ENCODE data around the gene NEGR1. TPM values are rescaled to one million over a fixed set of nuclear protein-coding genes. Genes with fewer than 3 reads are reported as not detected.

The NEGR1 gene
- total RNA-seq, 1 experiment from 2014 or later: 8.2 TPM

DNA sequence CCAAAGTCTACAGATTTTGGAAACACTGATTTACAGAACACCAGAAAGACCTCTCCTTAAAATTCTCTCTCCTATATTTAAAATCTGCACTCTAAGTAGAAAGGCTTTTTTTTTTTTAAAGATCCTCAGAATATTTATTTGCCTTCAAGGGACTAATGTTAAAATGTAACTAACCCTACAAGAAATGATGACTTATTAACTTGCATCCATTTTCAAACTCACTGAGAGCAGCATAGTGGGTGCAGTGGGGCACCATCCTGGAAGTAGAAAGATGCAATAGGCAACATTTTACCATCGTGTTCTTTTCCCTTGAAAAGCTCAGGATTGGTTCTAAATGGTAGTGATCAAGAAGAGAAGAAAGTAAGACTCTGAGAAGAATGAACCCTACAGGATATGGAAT lies 498.1 kb downstream of the NEGR1 start:
- DNase-seq (ENCODE audit: low read depth): no peak

DNA sequence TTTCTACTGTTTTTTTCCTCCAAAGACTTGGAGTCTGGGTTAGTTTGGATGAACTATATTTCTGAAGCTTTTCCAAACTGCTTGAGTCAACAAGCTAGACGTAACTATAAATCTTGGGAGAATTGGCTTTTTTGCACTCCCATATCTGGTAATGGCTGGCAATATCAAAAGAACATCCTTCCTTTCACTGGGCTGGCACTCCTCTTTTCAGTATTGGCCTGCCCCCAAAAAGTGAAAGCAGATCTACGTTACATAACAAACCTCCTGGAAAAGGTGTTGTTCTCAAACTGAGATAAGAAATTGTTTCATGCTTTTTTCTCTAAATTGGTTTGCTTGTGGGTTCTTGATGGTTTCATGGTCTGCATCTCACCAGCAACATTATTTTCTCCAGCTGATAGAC lies 499.3 kb downstream of the NEGR1 start:
- DNase-seq (ENCODE audit: low read depth): no peak

DNA sequence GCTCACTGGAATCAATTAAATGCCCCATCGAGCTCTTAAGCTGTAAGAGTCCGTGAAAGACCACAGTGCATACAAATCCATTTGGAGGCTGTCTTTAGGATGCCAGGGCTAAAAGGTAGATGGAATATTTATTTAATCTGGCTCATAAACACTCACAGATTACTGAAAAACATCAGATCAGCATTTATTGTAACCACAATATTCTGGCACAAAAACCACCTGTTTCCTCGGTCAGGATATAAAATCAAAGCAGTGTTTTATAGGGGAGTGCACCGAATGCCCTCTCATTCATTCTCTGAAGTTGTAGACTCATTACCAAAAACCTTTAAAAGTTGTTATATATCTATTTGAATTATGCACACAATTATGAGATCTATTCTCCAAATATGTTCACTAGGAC lies 500.9 kb downstream of the NEGR1 start:
- no peak for DNase-seq (ENCODE audit: low read depth)

DNA sequence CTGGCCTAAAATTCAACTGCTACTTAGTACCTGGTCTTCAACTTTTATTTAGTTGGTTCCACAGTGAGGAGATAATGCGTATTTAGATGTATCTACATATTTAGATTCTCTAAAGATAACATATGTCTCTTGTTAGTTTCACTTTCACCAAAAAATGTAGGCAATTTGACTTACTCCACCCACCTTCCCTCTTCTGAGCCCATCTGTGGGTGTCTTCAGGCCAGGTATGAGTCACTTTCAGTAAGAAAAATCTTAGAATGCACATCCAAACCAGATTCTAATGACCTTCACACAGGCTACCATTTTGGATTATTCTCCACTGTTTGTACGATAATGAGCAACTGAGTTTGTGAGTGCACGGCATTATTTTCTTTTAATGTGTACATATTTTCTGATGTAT lies 501.7 kb downstream of the NEGR1 start:
- no peak for DNase-seq (ENCODE audit: low read depth)

DNA sequence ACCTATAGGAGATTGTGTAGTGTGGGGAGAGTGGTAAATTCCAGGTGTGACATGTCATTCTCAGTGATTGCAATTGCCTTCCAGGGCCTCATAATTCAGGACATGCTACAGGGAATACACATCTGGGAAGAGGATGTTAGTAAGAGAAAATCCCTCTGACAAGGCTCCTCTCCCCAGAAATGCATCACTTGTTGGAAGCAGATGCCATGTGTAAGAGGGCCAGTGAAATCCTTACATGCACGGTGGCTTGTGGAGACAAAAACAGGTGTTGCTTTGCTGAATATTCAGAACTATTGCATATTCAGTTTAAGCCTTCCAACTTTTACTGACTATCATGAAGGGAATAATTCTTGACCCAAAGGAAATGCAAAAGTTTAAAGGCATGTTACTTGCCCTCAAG lies 503.4 kb downstream of the NEGR1 start:
- no peak for DNase-seq (ENCODE audit: low read depth)

DNA sequence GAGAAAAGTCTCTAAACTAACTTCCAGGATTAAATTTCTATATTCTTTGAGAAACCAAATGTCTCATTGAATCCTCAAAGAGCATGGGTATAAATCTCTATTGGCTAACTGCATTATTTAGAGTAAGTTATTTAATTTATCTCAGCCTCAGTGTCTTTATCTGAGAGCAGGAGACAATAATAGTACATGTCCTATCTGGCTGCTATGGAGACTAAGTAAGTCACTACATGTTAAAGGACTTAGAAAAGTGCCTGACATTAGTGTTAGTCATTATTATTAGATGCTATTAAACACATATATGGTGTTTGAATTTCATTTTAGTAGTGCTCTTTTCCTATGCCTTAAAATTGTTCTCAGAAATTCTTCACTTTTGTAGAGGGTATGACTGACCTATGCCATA lies 505.2 kb downstream of the NEGR1 start:
- DNase-seq (ENCODE audit: low read depth): no peak

DNA sequence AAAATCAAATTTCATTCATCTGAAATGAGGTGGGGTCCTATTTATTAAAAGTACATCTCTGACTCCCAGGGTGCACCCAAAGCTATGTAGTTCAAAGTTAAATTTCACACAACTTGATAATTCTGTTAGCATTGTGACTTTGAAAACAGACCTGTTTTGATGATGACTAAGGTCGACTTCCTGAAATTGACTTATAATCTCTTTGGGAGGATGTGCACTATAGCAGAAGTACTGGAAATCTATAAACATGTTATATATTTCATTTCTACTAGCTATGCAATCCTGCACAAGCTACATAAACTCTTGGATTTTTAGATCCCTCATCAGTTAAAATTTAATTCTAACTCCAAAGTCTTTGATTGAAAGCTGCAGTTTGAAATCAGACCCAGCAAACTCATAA lies 507.6 kb downstream of the NEGR1 start:
- no peak for DNase-seq (ENCODE audit: low read depth)

DNA sequence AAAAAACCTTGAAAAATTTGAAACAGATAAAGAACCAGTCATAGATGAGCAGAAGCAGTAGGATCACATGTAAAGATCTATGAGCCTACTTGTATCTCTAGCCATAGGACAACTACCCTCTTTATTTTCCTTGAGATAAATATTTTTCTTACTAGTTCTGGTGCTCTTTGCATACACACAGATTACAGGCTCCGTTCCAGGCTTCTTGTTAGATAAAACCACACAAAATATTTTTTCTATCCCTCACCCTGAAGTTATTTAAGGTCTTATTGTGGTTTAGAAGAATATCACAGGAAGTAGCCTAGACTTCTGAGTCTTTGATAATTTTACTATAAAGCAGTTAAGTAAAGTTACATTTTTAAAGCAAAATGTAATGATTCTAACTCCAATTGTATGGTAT lies 512.2 kb downstream of the NEGR1 start:
- DNase-seq (ENCODE audit: low read depth): no peak

DNA sequence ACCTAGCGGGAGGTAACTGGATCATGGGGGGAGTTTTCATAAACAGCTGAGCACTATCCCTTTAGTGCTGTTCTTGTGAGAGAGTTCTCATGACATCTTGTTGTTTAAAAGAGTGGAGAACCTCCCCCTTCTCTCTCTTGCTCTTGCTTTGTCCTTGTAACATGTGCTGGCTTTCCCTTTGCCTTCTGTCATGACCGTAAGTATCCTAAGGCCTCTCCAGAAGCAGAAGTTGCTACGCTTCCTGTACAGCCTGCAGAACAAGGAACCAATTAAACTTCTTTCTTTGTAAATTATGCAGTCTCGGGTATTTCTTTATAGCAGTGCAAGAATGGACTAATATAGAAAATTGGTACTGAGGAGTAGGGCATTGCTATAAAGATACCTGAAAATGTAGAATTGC lies 515.6 kb downstream of the NEGR1 start:
- DNase-seq (ENCODE audit: low read depth): no peak

DNA sequence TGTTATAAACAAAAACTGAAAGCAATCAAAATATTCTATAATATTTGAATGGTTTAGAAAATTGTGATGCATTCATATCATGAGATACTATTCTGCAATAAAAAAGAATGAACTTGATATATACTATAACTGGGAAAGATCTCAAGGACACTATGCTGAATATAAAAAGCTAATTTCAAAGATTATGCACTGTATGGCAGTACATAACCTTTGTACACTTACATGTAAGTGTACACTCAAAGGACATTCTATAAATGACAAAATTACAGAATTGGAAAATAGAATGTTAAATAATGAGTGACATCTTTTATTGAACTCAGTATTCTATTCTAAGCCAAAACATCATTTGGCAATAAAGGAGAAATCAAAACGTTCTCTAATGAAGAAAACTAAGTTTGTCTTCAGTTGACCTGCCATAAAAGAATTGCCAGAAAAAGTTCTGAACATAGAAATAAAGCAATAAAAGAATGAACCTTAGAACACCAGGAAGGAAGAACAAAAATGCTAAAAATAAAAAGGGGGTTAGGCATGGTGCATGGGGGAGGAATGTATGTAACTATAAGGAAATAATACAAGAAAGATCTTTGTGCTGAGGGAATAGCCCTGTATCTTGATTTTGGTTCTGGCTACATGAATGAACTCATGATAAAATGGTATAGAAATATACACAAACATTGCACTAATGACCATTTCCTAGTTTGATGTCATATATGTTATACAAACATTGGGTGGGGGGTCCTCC lies 519.7 kb downstream of the NEGR1 start:
- DNase-seq (ENCODE audit: low read depth): no peak

DNA sequence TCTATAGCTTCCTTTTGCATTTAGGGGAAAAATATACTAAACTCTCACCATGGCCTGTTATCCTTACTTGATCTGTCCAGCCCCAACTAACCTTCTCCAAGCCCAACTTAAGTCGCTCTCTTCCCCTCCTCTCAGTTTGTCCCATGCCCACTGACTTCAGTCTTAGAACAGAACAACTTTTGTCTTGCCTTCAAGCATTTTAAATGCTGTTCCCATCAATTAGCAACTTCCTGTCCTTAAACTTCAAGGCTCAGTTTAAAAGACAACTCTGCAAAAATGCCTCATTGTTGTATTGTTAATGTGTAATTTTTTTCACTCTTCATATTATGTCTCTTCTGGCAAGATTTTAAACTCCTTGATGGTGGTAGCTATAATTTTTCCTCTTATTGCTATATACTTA lies 526.9 kb downstream of the NEGR1 start:
- DNase-seq (ENCODE audit: low read depth): no peak

DNA sequence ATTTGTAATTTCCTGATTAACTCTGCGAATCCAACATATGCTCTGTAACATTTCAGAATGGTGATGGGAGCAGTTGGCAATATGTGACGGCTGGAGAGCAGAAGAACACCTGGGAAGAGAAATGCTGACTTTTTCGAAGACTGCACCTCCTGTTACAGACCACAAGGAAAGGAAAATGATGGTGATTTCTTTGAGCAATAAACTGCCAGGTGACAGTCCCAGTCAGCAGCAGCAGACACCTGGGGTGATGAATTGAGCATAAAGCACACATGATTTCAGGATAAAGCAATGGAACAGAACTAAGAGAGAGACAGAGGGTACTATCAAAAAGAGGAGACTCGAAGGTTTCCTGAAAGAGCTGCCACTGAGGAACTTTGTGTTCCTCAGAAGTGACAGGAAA lies 528.6 kb downstream of the NEGR1 start:
- DNase-seq (ENCODE audit: low read depth): no peak

DNA sequence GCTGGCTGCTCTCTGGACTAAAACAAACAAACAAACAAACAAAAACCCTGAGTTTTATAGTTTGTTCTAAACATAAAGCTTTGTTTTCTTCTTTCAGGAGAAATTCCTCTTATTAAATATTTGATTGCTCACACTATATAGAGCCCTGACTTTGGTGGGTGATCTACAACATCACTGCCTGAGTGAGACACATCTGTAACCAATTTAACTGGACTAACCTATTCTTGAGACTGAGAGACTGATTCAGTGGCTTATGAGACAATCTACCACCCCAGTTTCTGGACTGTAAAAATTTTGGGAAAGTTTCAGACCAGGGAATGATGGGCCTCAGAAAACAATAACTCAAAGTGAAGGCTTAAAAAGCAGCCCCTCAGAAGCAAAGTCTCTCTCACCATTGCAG lies 537.0 kb downstream of the NEGR1 start:
- DNase-seq (ENCODE audit: low read depth): no peak

DNA sequence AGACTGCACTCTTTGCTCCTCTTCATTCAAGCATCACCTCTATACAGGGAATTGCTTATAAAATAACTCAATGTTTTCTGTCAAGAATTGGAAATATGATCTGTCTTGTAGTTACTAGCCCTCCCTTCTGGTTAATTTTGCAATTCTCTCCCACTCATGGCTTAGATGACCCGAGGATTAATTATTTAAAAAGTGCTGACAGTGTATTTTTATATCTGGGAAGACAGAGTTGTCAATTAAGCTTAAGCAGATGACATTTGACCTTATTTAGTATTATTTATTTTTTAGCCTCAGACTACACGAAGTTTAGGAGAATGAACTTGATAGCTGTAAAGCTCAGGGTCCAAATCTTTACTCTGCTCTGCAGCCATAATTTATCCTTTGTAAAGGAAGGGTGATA lies 538.5 kb downstream of the NEGR1 start:
- no peak for DNase-seq (ENCODE audit: low read depth)

DNA sequence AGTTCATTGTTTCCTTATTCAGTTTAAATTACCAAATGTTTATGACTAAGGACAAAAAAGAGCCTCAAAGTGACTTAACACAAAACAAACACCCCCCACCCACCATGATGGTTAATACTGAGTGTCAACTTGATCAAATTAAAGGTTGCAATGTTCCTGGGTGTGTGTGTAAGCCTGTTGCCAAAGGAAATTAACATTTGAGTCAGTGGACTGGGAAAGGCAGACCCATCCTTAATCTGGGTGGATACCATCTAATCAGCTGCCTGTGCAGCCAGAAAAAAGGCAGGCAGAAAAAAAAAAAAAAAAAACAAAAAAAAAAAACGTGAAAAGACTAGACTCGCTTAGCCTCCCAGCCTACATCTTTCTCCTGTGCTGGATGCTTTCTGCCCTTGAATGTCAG lies 543.4 kb downstream of the NEGR1 start:
- DNase-seq (ENCODE audit: low read depth): no peak

DNA sequence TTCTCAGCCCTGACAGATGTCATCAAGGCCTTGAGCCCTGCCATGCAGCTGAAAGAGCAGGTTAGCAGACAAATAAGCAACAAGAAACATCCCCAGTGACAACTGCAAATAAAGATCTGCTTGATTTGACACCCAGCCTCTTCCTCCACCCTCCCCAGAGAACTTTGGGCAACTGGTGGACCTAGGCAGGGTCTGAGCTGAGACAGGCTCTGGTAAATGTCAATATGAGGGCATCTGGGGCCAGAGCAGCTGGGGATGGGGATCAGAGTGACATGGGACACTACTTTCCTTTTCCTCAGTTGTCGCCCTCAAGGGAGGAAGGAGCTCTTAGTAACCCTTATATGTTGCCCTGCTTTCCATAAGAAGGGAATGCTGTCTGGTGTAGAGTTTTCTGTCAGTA lies 544.1 kb downstream of the NEGR1 start:
- DNase-seq (ENCODE audit: low read depth): no peak

DNA sequence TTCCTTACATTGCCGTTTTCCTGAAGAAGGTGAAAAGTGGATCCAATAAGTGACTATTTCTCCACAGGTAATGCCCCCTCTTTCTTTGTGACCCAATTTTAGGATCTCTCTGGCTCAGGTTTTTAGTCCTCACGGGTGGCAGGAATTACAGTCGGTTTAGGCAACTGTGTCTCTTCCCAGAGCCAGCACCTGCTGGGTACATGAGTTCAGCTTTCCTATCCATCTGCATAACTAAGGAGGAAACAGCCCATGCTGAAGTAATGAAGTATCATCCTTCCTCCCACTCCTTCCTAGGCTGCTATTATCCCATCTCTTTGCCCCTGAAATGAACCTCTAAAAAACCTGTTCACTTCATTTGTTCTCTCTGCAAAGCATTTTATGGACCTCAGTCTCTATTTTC lies 544.6 kb downstream of the NEGR1 start:
- no peak for DNase-seq (ENCODE audit: low read depth)

DNA sequence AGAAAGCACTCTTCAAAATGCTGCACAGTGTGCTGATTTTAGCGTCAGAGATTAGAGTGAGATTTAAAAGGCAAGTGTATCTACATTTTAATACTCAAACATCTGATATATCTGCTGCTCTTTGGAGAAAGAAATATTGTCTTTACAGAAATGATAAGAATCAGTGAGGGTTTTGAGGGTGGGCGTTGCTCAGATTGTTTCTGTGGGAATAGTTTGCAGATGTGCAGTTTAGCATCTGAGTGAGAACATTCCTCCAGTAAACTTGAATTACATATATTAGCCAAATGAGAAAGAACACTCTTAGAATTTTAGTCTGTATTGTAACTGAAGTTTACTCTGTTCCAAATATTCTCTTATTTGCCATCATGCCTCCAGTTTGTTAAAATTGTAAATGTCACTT lies 549.2 kb downstream of the NEGR1 start:
- no peak for DNase-seq (ENCODE audit: low read depth)

DNA sequence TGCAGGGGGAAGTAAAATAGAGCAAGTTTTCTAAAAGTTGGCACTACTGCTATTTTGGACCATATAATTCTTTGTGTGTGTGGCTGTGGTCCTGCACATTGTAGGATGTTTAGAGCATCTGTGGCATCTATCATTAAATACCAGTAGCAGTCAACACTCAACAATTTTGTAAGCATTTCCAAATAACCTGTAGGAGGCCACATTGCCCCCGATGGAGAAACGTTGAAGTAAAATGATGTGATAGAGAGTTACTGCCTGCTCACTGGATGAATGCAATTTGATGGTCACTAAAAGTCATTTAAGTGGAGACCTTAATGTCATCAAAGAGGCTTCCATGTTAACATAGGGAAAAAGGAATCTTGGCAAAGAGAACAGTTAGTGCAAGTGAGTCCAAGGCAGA lies 560.8 kb downstream of the NEGR1 start:
- DNase-seq (ENCODE audit: low read depth): no peak

DNA sequence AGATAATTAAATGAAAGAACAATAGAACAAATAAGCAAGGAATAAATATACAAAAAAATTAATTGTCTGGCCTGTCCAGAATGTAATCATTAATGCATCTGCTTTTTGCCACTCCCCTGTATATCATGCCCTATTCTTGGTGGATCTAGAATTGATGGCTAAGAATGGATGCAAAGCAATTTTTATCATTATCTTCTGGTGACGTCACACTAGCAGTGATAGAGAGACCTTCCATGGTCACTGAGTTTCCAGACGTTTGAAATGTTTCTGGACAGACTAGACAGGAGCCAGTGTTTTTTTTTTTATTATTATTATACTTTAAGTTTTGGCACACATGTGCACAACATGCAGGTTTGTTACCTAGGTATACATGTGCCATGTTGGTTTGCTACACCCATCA lies 563.0 kb downstream of the NEGR1 start:
- no peak for DNase-seq (ENCODE audit: low read depth)

DNA sequence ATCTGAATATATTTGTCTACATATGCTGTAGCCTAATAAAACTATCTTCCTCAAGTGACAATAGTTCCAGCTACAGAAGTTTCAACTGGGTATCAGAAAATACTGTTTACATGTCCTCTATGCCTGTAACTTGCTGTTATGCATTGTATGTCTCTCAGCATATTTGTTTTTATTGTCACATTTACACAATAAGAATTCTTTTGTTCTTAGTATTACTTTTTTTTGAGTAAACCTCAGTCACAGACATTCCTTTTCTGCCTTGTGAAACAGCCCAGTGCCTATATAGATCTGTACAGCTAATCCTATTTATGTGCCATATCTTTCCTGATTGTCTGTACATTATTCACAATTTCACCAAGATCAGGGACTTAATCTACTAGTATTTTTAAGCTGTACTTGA lies 565.2 kb downstream of the NEGR1 start:
- no peak for DNase-seq (ENCODE audit: low read depth)

DNA sequence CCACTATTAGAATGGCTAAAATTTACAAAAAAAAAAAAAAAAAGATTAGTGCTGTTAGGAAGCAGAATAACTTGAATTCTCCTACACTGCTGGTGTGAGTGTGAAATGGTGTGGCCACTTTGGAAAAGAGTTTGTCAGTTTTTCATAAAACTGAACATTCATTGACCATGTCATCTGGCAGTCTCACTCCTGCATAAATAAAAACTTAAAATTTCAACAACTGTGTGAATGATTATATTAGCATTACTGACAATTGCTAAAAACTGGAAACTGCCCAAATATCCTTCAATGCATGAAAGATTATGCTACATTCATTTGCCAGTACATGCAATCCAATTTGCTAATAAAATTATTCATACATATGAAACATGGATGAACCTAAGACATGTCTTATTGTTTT lies 570.9 kb downstream of the NEGR1 start:
- DNase-seq (ENCODE audit: low read depth): no peak

DNA sequence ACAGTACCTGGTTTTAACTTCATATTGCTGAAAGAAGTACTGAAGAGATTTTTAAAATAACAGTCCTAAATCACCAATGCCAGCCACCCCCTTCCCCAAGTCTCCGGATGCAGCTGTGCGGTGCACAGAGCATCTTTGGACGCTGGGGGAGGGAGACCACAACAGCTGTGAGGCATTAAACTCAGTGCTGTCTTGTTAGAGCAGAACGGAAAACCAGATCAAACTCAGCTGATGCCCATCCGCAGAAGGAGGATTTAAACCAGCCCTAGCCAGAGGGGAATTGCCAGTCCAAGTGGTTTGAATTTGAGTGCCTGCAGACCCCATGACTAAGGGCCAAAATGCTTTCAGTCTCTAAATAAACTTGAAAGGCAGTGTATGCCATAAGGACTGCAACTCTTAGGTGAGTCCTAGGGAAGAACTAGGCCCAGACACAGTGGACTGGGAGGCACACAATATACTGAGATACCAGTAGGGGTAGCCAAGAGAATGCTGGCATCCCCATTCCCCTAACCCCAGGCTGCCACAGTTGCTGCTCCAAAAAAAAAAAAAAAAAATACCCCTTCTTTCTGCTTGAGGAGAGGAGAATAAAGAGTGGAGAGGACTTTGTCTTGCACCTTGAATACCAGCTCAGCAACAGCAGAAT lies 576.2 kb downstream of the NEGR1 start:
- no peak for DNase-seq (ENCODE audit: low read depth)

DNA sequence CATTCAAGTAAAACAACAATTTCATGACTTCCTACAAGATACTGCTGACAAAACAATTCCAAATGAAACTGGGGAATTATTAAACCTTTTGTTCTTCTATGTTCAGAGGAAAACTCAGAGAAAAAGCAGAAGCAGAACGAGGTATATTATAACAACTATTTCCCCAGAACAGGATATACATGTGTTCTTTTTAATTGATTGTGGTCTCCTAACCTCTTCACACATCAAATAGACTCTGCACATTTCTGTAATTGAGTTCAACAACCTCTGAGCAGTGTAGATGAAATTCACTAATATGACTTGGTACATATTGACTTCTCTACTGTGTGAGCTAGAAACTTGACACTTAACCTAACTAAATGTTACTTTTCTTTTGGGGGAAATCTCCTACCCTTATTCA lies 584.2 kb downstream of the NEGR1 start:
- DNase-seq (ENCODE audit: low read depth): no peak

Data from RPMI7951 (cell line).